Fibroblast of mammary gland (primary cell): ENCODE measurements around the gene BCKDHA.

Source experiments
- DNase-seq: peaks from one replicate; pipeline ENCODE4 v3.0.0-alpha.2; 2010; ENCODE audit warnings: low read depth
- H3K4me3 ChIP-seq: 2 replicates; pipeline ENCODE4 v1.5.1; 2011; ENCODE audit warnings: low read depth, mild to moderate bottlenecking, low read length, moderate library complexity; ENCODE audit not compliant: control insufficient read depth
- CTCF ChIP-seq: conservative IDR thresholded peaks from 2 replicates; pipeline ENCODE4 v1.5.1; 2011; ENCODE audit warnings: low read depth, low read length, inconsistent platforms; ENCODE audit not compliant: control insufficient read depth, insufficient read depth

Gene BCKDHA

GRCh38 chr19:41397086-41398049 lies at the start of gene BCKDHA, which contains the start of gene EXOSC5:
Gene BCKDHA (plus strand): TSS chr19:41397818. CDS start chr19:41397828, 10 bp downstream.
Gene EXOSC5 (minus strand): TSS chr19:41397359. CDS start chr19:41397328, 31 bp downstream.
- H3K4me3 ChIP-seq, result peak within 1 kb of the TSS; percentile 89
- DNase-seq, result peak; percentile 100
- TF ChIP-seq CTCF, result no peak

- peak; percentile 48 for DNase-seq
- H3K4me3 ChIP-seq, result peak overlapping the region; percentile 89
- TF ChIP-seq CTCF, result no peak
These were observed 46.8 kb upstream of the BCKDHA start for GRCh38 chr19:41350735-41351338.

- peak overlapping the region; percentile 89 for H3K4me3 ChIP-seq
- peak; percentile 58 for DNase-seq
- no peak for TF ChIP-seq CTCF
These were observed 46.0 kb upstream of the BCKDHA start for GRCh38 chr19:41351339-41352245.

GRCh38 chr19:41352279-41352608 lies 45.4 kb upstream of the BCKDHA start:
- no peak for TF ChIP-seq CTCF
- DNase-seq, result no peak
- peak overlapping the region; percentile 89 for H3K4me3 ChIP-seq

GRCh38 chr19:41352609-41353465 lies 44.8 kb upstream of the BCKDHA start:
- DNase-seq, result peak; percentile 51
- H3K4me3 ChIP-seq, result peak overlapping the region; percentile 89
- peak; percentile 35 for TF ChIP-seq CTCF
